Measurements from ENCODE around the gene USP5.
"Not testable (repeated sequence)": the region's sequence is repeated elsewhere in the genome, so short reads cannot be mapped to it uniquely, and the experiment has no call there.

USP5 gene

DNA sequence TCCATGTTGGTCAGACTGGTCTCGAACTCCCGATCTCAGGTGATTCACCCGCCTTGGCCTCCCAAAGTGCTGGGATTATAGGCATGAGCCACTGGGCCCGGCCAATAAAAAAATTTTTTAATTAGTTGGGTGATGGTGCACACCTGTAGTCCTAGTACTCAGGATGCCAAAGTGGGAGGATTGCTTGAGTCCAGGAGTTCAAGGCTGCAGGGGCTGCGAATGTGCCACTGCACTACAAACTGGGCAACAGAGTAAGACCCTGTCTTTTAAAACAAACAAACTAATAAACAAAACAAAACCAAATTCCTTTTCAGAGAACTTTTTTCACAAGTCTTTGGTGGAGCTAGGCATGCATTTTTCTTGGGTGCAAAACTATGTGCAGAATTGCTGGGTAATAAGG is 31.3 kb downstream of the USP5 start:
- no CpG with 5 or more reads among the region's 5 CpGs for WGBS (ENCODE audit: extremely low coverage, insufficient coverage, low lambda C conversion rate)
- no peak overlapping the region for H3K23ac ChIP-seq (ENCODE audit: low read length)
- H4K5ac ChIP-seq (ENCODE audit: low read length) = no peak overlapping the region
- H3K4ac ChIP-seq (ENCODE audit: low read depth, low read length) = no peak overlapping the region
- H3K4me3 ChIP-seq (ENCODE audit: low read length) = no peak overlapping the region
- H3K79me2 ChIP-seq (ENCODE audit: control insufficient read depth, insufficient read depth, low read length) = no peaks in the 10 kb centered on the region
- H2AK5ac ChIP-seq (ENCODE audit: low read length) = no peak overlapping the region
- H3K27ac ChIP-seq (ENCODE audit: low read depth, low read length) = no peak overlapping the region
- H4K8ac ChIP-seq (ENCODE audit: low read depth, low read length) = no peak overlapping the region
- no peak overlapping the region for H3K4me2 ChIP-seq (ENCODE audit: low read length)
- H3K4me1 ChIP-seq (ENCODE audit: control insufficient read depth, low read depth, low read length) = no peaks in the 10 kb centered on the region
- H3K27me3 ChIP-seq (ENCODE audit: insufficient read depth, low read length, poor library complexity) = no peaks in the 10 kb centered on the region
- H3K79me1 ChIP-seq (ENCODE audit: low read length) = no peaks in the 10 kb centered on the region
- DNase-seq = no peak
- no peak overlapping the region for H2BK5ac ChIP-seq (ENCODE audit: low read length)
- no peaks in the 10 kb centered on the region for H3K36me3 ChIP-seq (ENCODE audit: control insufficient read depth, insufficient read depth, low read length)
- H3K9ac ChIP-seq (ENCODE audit: low read length) = no peak overlapping the region
- no peak overlapping the region for H3K56ac ChIP-seq (ENCODE audit: low read length)
- no peak overlapping the region for H2BK120ac ChIP-seq (ENCODE audit: low read depth, low read length)
- H2BK15ac ChIP-seq (replicated peaks; ENCODE audit: low read depth) = no peak overlapping the region
- no peak overlapping the region for H3K18ac ChIP-seq (ENCODE audit: low read length)

GRCh38 chr12:6883683-6884082 is 31.7 kb downstream of the USP5 start:
- no CpG with 5 or more reads among the region's 11 CpGs for WGBS (ENCODE audit: extremely low coverage, insufficient coverage, low lambda C conversion rate)
- no peaks in the 10 kb centered on the region for H3K4me1 ChIP-seq (ENCODE audit: control insufficient read depth, low read depth, low read length)
- no peaks in the 10 kb centered on the region for H3K79me2 ChIP-seq (ENCODE audit: control insufficient read depth, insufficient read depth, low read length)
- no peaks in the 10 kb centered on the region for H3K36me3 ChIP-seq (ENCODE audit: control insufficient read depth, insufficient read depth, low read length)
- no peak overlapping the region for H3K27ac ChIP-seq (ENCODE audit: low read depth, low read length)
- no peak for DNase-seq
- H3K18ac ChIP-seq (ENCODE audit: low read length) = no peak overlapping the region
- no peak overlapping the region for H3K9ac ChIP-seq (ENCODE audit: low read length)
- no peak overlapping the region for H4K5ac ChIP-seq (ENCODE audit: low read length)
- H2BK120ac ChIP-seq (ENCODE audit: low read depth, low read length) = no peak overlapping the region
- H2BK15ac ChIP-seq (replicated peaks; ENCODE audit: low read depth) = no peak overlapping the region
- no peak overlapping the region for H3K4me2 ChIP-seq (ENCODE audit: low read length)
- H3K23ac ChIP-seq (ENCODE audit: low read length) = no peak overlapping the region
- no peaks in the 10 kb centered on the region for H3K27me3 ChIP-seq (ENCODE audit: insufficient read depth, low read length, poor library complexity)
- peak overlapping the region; percentile 39 for H2BK5ac ChIP-seq (ENCODE audit: low read length)
- H3K4ac ChIP-seq (ENCODE audit: low read depth, low read length) = no peak overlapping the region
- peak overlapping the region; percentile 33 for H2AK5ac ChIP-seq (ENCODE audit: low read length)
- H4K8ac ChIP-seq (ENCODE audit: low read depth, low read length) = no peak overlapping the region
- no peak overlapping the region for H3K4me3 ChIP-seq (ENCODE audit: low read length)
- H3K56ac ChIP-seq (ENCODE audit: low read length) = peak overlapping the region; percentile 17
- H3K79me1 ChIP-seq (ENCODE audit: low read length) = no peaks in the 10 kb centered on the region

GRCh38 chr12:6884539-6884938 is 32.6 kb downstream of the USP5 start:
- Histone ChIP-seq H3K4me1 (ENCODE audit: control insufficient read depth, low read depth, low read length) (no peaks in the 10 kb centered on the region), H3K4me2 (ENCODE audit: low read length) (no peak overlapping the region), H2BK120ac (ENCODE audit: low read depth, low read length) (no peak overlapping the region), H2BK15ac (replicated peaks; ENCODE audit: low read depth) (no peak overlapping the region), H3K56ac (ENCODE audit: low read length) (peak overlapping the region; percentile 66), H3K4me3 (ENCODE audit: low read length) (no peak overlapping the region), H3K18ac (ENCODE audit: low read length) (no peak overlapping the region), H3K79me1 (ENCODE audit: low read length) (no peaks in the 10 kb centered on the region), H2AK5ac (ENCODE audit: low read length) (no peak overlapping the region), H4K5ac (ENCODE audit: low read length) (no peak overlapping the region), H3K79me2 (ENCODE audit: control insufficient read depth, insufficient read depth, low read length) (no peaks in the 10 kb centered on the region), H3K27me3 (ENCODE audit: insufficient read depth, low read length, poor library complexity) (no peaks in the 10 kb centered on the region), H3K9ac (ENCODE audit: low read length) (no peak overlapping the region), H3K36me3 (ENCODE audit: control insufficient read depth, insufficient read depth, low read length) (no peaks in the 10 kb centered on the region), H2BK5ac (ENCODE audit: low read length) (no peak overlapping the region), H4K8ac (ENCODE audit: low read depth, low read length) (no peak overlapping the region), H3K23ac (ENCODE audit: low read length) (no peak overlapping the region), H3K27ac (ENCODE audit: low read depth, low read length) (no peak overlapping the region), H3K4ac (ENCODE audit: low read depth, low read length) (no peak overlapping the region)
- no CpG with 5 or more reads among the region's 22 CpGs for WGBS (ENCODE audit: extremely low coverage, insufficient coverage, low lambda C conversion rate)
- DNase-seq = no peak

- not testable (repeated sequence) for H3K9ac ChIP-seq (ENCODE audit: low read length); H2BK15ac ChIP-seq (replicated peaks; ENCODE audit: low read depth); H3K36me3 ChIP-seq (ENCODE audit: control insufficient read depth, insufficient read depth, low read length); H4K5ac ChIP-seq (ENCODE audit: low read length); H3K4me2 ChIP-seq (ENCODE audit: low read length); H3K79me2 ChIP-seq (ENCODE audit: control insufficient read depth, insufficient read depth, low read length); H3K4me1 ChIP-seq (ENCODE audit: control insufficient read depth, low read depth, low read length); H3K23ac ChIP-seq (ENCODE audit: low read length); H2BK5ac ChIP-seq (ENCODE audit: low read length); H4K8ac ChIP-seq (ENCODE audit: low read depth, low read length); H3K79me1 ChIP-seq (ENCODE audit: low read length); H3K4me3 ChIP-seq (ENCODE audit: low read length); H2AK5ac ChIP-seq (ENCODE audit: low read length); H2BK120ac ChIP-seq (ENCODE audit: low read depth, low read length); H3K27me3 ChIP-seq (ENCODE audit: insufficient read depth, low read length, poor library complexity)
- peak overlapping the region; percentile 77 for H3K27ac ChIP-seq (ENCODE audit: low read depth, low read length)
- peak; percentile 83 for DNase-seq
- no CpG with 5 or more reads among the region's 15 CpGs for WGBS (ENCODE audit: extremely low coverage, insufficient coverage, low lambda C conversion rate)
- peak overlapping the region; percentile 63 for H3K56ac ChIP-seq (ENCODE audit: low read length)
- peak overlapping the region; percentile 20 for H3K4ac ChIP-seq (ENCODE audit: low read depth, low read length)
- H3K18ac ChIP-seq (ENCODE audit: low read length) = peak overlapping the region; percentile 81
Measured at GRCh38 chr12:6886206-6886999, 34.5 kb downstream of the USP5 start.

DNA sequence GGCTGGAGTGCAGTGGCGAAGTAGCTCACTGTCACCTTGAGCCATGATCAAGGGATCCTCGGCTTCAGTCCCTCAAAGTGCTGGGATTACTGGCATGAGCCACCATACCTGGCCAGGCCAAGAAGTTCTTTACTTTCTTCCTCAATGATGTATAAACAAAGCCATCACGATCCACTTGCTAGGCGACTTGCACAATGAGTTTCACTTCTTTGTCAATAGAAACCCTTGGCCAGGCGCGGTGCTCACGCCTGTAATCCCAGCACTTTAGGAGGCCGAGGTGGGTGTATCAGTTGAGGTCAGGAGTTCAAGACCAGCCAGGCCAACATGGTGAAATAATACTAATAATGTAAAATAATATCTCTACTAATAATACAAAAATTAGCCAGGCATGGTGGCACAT is 35.5 kb downstream of the USP5 start:
- peaks cover 4% of the 10 kb centered on the region for H3K4me1 ChIP-seq (ENCODE audit: control insufficient read depth, low read depth, low read length)
- H3K56ac ChIP-seq (ENCODE audit: low read length) = peak overlapping the region; percentile 77
- H2AK5ac ChIP-seq (ENCODE audit: low read length) = peak overlapping the region; percentile 71
- H3K4ac ChIP-seq (ENCODE audit: low read depth, low read length) = peak overlapping the region; percentile 77
- H3K79me1 ChIP-seq (ENCODE audit: low read length) = no peaks in the 10 kb centered on the region
- H3K27me3 ChIP-seq (ENCODE audit: insufficient read depth, low read length, poor library complexity) = no peaks in the 10 kb centered on the region
- no peak for DNase-seq
- H3K9ac ChIP-seq (ENCODE audit: low read length) = no peak overlapping the region
- peak overlapping the region; percentile 23 for H3K27ac ChIP-seq (ENCODE audit: low read depth, low read length)
- H2BK120ac ChIP-seq (ENCODE audit: low read depth, low read length) = no peak overlapping the region
- H3K23ac ChIP-seq (ENCODE audit: low read length) = no peak overlapping the region
- no peak overlapping the region for H4K5ac ChIP-seq (ENCODE audit: low read length)
- no peak overlapping the region for H3K4me2 ChIP-seq (ENCODE audit: low read length)
- H3K4me3 ChIP-seq (ENCODE audit: low read length) = no peak overlapping the region
- H3K36me3 ChIP-seq (ENCODE audit: control insufficient read depth, insufficient read depth, low read length) = no peaks in the 10 kb centered on the region
- no peak overlapping the region for H2BK15ac ChIP-seq (replicated peaks; ENCODE audit: low read depth)
- H3K79me2 ChIP-seq (ENCODE audit: control insufficient read depth, insufficient read depth, low read length) = no peaks in the 10 kb centered on the region
- no CpG with 5 or more reads among the region's 8 CpGs for WGBS (ENCODE audit: extremely low coverage, insufficient coverage, low lambda C conversion rate)
- H2BK5ac ChIP-seq (ENCODE audit: low read length) = peak overlapping the region; percentile 92
- no peak overlapping the region for H4K8ac ChIP-seq (ENCODE audit: low read depth, low read length)
- no peak overlapping the region for H3K18ac ChIP-seq (ENCODE audit: low read length)

DNA sequence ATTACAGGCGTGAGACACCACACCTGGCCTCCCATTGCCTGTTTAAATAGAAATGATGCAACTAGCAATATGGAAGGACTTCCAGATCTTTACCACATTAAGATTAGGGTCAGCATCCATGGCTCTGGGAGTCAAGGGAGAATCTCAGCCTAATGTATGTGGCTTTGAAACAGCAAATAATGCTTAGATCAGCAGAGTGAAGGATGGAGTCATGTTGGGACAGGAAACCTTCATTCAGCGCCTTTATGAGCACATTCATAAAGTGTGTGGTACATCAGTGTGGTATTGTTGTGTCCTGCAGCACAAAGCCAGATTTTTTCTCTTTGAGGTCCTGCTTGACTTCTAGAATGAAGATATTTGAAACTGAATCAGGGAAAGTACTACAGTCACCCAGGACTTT is 36.4 kb downstream of the USP5 start:
- no peak overlapping the region for H3K27ac ChIP-seq (ENCODE audit: low read depth, low read length)
- H2BK120ac ChIP-seq (ENCODE audit: low read depth, low read length) = peak overlapping the region; percentile 8
- no peak overlapping the region for H3K4me3 ChIP-seq (ENCODE audit: low read length)
- H3K79me1 ChIP-seq (ENCODE audit: low read length) = no peaks in the 10 kb centered on the region
- no peak overlapping the region for H2BK15ac ChIP-seq (replicated peaks; ENCODE audit: low read depth)
- no CpG with 5 or more reads among the region's 2 CpGs for WGBS (ENCODE audit: extremely low coverage, insufficient coverage, low lambda C conversion rate)
- H3K23ac ChIP-seq (ENCODE audit: low read length) = no peak overlapping the region
- peaks cover 4% of the 10 kb centered on the region for H3K4me1 ChIP-seq (ENCODE audit: control insufficient read depth, low read depth, low read length)
- H3K4ac ChIP-seq (ENCODE audit: low read depth, low read length) = no peak overlapping the region
- H4K5ac ChIP-seq (ENCODE audit: low read length) = no peak overlapping the region
- no peaks in the 10 kb centered on the region for H3K36me3 ChIP-seq (ENCODE audit: control insufficient read depth, insufficient read depth, low read length)
- no peaks in the 10 kb centered on the region for H3K79me2 ChIP-seq (ENCODE audit: control insufficient read depth, insufficient read depth, low read length)
- no peak overlapping the region for H3K18ac ChIP-seq (ENCODE audit: low read length)
- H2BK5ac ChIP-seq (ENCODE audit: low read length) = no peak overlapping the region
- H3K27me3 ChIP-seq (ENCODE audit: insufficient read depth, low read length, poor library complexity) = no peaks in the 10 kb centered on the region
- H2AK5ac ChIP-seq (ENCODE audit: low read length) = no peak overlapping the region
- H3K56ac ChIP-seq (ENCODE audit: low read length) = no peak overlapping the region
- no peak overlapping the region for H3K9ac ChIP-seq (ENCODE audit: low read length)
- no peak overlapping the region for H4K8ac ChIP-seq (ENCODE audit: low read depth, low read length)
- H3K4me2 ChIP-seq (ENCODE audit: low read length) = no peak overlapping the region
- DNase-seq = no peak

Measured in mesendoderm (in vitro differentiated cells).